CD4-positive, CD25-positive, alpha-beta regulatory T cell (primary cell): ENCODE data around the gene GNAT1. TPM values are rescaled to one million over a fixed set of nuclear protein-coding genes. Genes with fewer than 3 reads are reported as not detected.

ENCODE experiments used
- ATAC-seq, 2 donors: fragments of 150-1000 bp; cut with Tn5 transposase; one replicate each; pipeline ENCODE4 v1.10.0; 2021; ENCODE audit warnings: low read depth in 2 of 2, moderate number of reproducible peaks in 2 of 2, moderate library complexity in 1 of 2
- DNase-seq, 3 donors: peaks; one replicate each; pipeline versions ENCODE4 v3.0.0 to v3.0.0-alpha.2; 2012 to 2022; ENCODE audit warnings: mixed read lengths in 1 of 3
- H3K27ac ChIP-seq: one replicate; pipeline ENCODE4 v1.7.0; 2013; ENCODE audit warnings: mild to moderate bottlenecking, low read length; ENCODE audit not compliant: insufficient read depth, poor library complexity, severe bottlenecking
- H3K27me3 ChIP-seq: one replicate; pipeline ENCODE4 v1.7.0; 2013; ENCODE audit warnings: low read length; ENCODE audit not compliant: control insufficient read depth, insufficient read depth
- H3K36me3 ChIP-seq: one replicate; pipeline ENCODE4 v1.7.0; 2013; ENCODE audit warnings: mild to moderate bottlenecking, low read length, moderate library complexity; ENCODE audit not compliant: control insufficient read depth, insufficient read depth
- H3K4me1 ChIP-seq: 2 replicates; pipeline ENCODE4 v1.7.0; 2013; ENCODE audit warnings: mild to moderate bottlenecking, low read length; ENCODE audit not compliant: insufficient read depth, control insufficient read depth, poor library complexity, severe bottlenecking
- H3K4me3 ChIP-seq: one replicate; pipeline ENCODE4 v1.7.0; 2013; ENCODE audit warnings: low read depth, mild to moderate bottlenecking, low read length, moderate library complexity
- H3K9me3 ChIP-seq, 2 experiments: 1 replicate in 1 of 2; 2 replicates in 1 of 2; pipeline ENCODE4 v1.7.0; 2013; ENCODE audit warnings: low read length in 2 of 2, mild to moderate bottlenecking in 1 of 2, moderate library complexity in 1 of 2; ENCODE audit not compliant: control insufficient read depth in 2 of 2
- H3K27ac Mint-ChIP-seq, 3 donors: one replicate each; pipeline ENCODE4 v1.8.0; 2020 to 2022; ENCODE audit warnings: mild to moderate bottlenecking in 3 of 3, mixed read lengths in 3 of 3, moderate library complexity in 2 of 3
- H3K27me3 Mint-ChIP-seq: one replicate; pipeline ENCODE4 v1.8.0; 2022; ENCODE audit warnings: mild to moderate bottlenecking, mixed read lengths
- H3K36me3 Mint-ChIP-seq: one replicate; pipeline ENCODE4 v1.8.0; 2020; ENCODE audit warnings: mixed read lengths
- H3K4me1 Mint-ChIP-seq, 4 donors: one replicate each; pipeline ENCODE4 v1.8.0; 2020 to 2022; ENCODE audit warnings: mixed read lengths in 4 of 4, mild to moderate bottlenecking in 1 of 4
- H3K4me3 Mint-ChIP-seq, 4 donors: one replicate each; pipeline ENCODE4 v1.8.0; 2020 to 2022; ENCODE audit warnings: mild to moderate bottlenecking in 4 of 4, mixed read lengths in 4 of 4, moderate library complexity in 3 of 4
- H3K9me3 Mint-ChIP-seq, 7 donors: one replicate each; pipeline ENCODE4 v1.8.0; 2020 to 2022; ENCODE audit warnings: mixed read lengths in 7 of 7, mild to moderate bottlenecking in 3 of 7, moderate library complexity in 2 of 7
- polyA plus RNA-seq, 4 donors: library from polyadenylated mRNA; unstranded; fragments of 300-500 nt; fragmentation: Illumina TruSeq; gene quantifications; one replicate each; pipeline ENCODE4 v1.2.3, GENCODE V29; 2021
- total RNA-seq: library from RNA; stranded (reverse); gene quantifications from one replicate; pipeline ENCODE4 v1.2.3, GENCODE V29; 2022

GNAT1 gene
- total and polyA plus RNA-seq, 5 donors from 2014 or later, result not detected

GRCh38 chr3:50157827-50158529 lies 33.4 kb upstream of the GNAT1 start:
- Histone ChIP-seq H3K4me3 (no peak overlapping the region), H3K9me3 (no peaks in the 10 kb centered on the region), H3K36me3 (no peaks in the 10 kb centered on the region), H3K27ac (no peak overlapping the region), H3K4me1 (peaks cover 14% of the 10 kb centered on the region), H3K27me3 (peaks cover 11% of the 10 kb centered on the region)
- peak overlapping the region in 1 of 4 donors; percentile 61 for H3K4me3 Mint-ChIP-seq
- no peak for DNase-seq
- no peaks in the 10 kb centered on the region for H3K36me3 Mint-ChIP-seq
- H3K27ac Mint-ChIP-seq, result no peak overlapping the region
- peaks cover 0 to 19% (median 8%) of the 10 kb centered on the region in 4 donors for H3K4me1 Mint-ChIP-seq
- H3K27me3 Mint-ChIP-seq, result peaks cover 51% of the 10 kb centered on the region
- peaks cover 0 to 3% (median 0%) of the 10 kb centered on the region in 7 donors for H3K9me3 Mint-ChIP-seq
- ATAC-seq, result no peak

GRCh38 chr3:50158530-50159146 lies 32.8 kb upstream of the GNAT1 start:
- DNase-seq, result no peak
- H3K4me1 ChIP-seq, result peaks cover 14% of the 10 kb centered on the region
- Mint-ChIP-seq H3K27me3 (peaks cover 44% of the 10 kb centered on the region), H3K36me3 (no peaks in the 10 kb centered on the region), H3K9me3 (peaks cover 0 to 3% (median 0%) of the 10 kb centered on the region in 7 donors), H3K27ac (no peak overlapping the region), H3K4me3 (no peak overlapping the region), H3K4me1 (peaks cover 0 to 16% (median 5%) of the 10 kb centered on the region in 4 donors)
- no peaks in the 10 kb centered on the region for H3K9me3 ChIP-seq
- no peak overlapping the region for H3K27ac ChIP-seq
- ATAC-seq, result no peak
- no peaks in the 10 kb centered on the region for H3K36me3 ChIP-seq
- no peak overlapping the region for H3K4me3 ChIP-seq
- H3K27me3 ChIP-seq, result peaks cover 5% of the 10 kb centered on the region

- H3K4me1 ChIP-seq, result peaks cover 4% of the 10 kb centered on the region
- no peak overlapping the region for H3K27ac ChIP-seq
- H3K4me1 Mint-ChIP-seq, result peaks cover 0 to 9% (median 3%) of the 10 kb centered on the region in 4 donors
- DNase-seq, result no peak
- H3K36me3 ChIP-seq, result no peaks in the 10 kb centered on the region
- no peak overlapping the region for H3K4me3 ChIP-seq
- peaks cover 35% of the 10 kb centered on the region for H3K27me3 Mint-ChIP-seq
- no peak for ATAC-seq
- H3K27me3 ChIP-seq, result no peaks in the 10 kb centered on the region
- no peak overlapping the region for H3K4me3 Mint-ChIP-seq
- H3K36me3 Mint-ChIP-seq, result no peaks in the 10 kb centered on the region
- no peak overlapping the region for H3K27ac Mint-ChIP-seq
- H3K9me3 Mint-ChIP-seq, result peaks cover 0 to 3% (median 0%) of the 10 kb centered on the region in 7 donors
- H3K9me3 ChIP-seq, result no peaks in the 10 kb centered on the region
These were observed 30.8 kb upstream of the GNAT1 start for GRCh38 chr3:50160561-50160983.

GRCh38 chr3:50161320-50161719 lies 30.1 kb upstream of the GNAT1 start:
- H3K4me3 ChIP-seq, result no peak overlapping the region
- H3K36me3 ChIP-seq, result no peaks in the 10 kb centered on the region
- H3K27me3 ChIP-seq, result no peaks in the 10 kb centered on the region
- ATAC-seq (no peak), DNase-seq (no peak)
- Mint-ChIP-seq H3K27me3 (peaks cover 27% of the 10 kb centered on the region), H3K36me3 (no peaks in the 10 kb centered on the region), H3K4me1 (peaks cover 0 to 4% (median 0%) of the 10 kb centered on the region in 4 donors), H3K27ac (no peak overlapping the region), H3K9me3 (peaks cover 0 to 2% (median 0%) of the 10 kb centered on the region in 7 donors), H3K4me3 (no peak overlapping the region)
- H3K27ac ChIP-seq, result no peak overlapping the region
- H3K9me3 ChIP-seq, result no peaks in the 10 kb centered on the region
- H3K4me1 ChIP-seq, result no peaks in the 10 kb centered on the region

- no peaks in the 10 kb centered on the region for H3K36me3 ChIP-seq
- no peak for ATAC-seq
- H3K27me3 Mint-ChIP-seq, result peaks cover 22% of the 10 kb centered on the region
- H3K4me1 Mint-ChIP-seq, result peaks cover 0 to 2% (median 0%) of the 10 kb centered on the region in 4 donors
- H3K9me3 ChIP-seq, result no peaks in the 10 kb centered on the region
- no peak overlapping the region for H3K4me3 ChIP-seq
- no peak for DNase-seq
- no peaks in the 10 kb centered on the region for H3K27me3 ChIP-seq
- no peak overlapping the region for H3K27ac Mint-ChIP-seq
- H3K36me3 Mint-ChIP-seq, result no peaks in the 10 kb centered on the region
- H3K27ac ChIP-seq, result no peak overlapping the region
- H3K4me1 ChIP-seq, result no peaks in the 10 kb centered on the region
- H3K4me3 Mint-ChIP-seq, result no peak overlapping the region
- H3K9me3 Mint-ChIP-seq, result peaks cover 0 to 2% (median 0%) of the 10 kb centered on the region in 7 donors
These were observed 29.2 kb upstream of the GNAT1 start for GRCh38 chr3:50162034-50162883.

DNA sequence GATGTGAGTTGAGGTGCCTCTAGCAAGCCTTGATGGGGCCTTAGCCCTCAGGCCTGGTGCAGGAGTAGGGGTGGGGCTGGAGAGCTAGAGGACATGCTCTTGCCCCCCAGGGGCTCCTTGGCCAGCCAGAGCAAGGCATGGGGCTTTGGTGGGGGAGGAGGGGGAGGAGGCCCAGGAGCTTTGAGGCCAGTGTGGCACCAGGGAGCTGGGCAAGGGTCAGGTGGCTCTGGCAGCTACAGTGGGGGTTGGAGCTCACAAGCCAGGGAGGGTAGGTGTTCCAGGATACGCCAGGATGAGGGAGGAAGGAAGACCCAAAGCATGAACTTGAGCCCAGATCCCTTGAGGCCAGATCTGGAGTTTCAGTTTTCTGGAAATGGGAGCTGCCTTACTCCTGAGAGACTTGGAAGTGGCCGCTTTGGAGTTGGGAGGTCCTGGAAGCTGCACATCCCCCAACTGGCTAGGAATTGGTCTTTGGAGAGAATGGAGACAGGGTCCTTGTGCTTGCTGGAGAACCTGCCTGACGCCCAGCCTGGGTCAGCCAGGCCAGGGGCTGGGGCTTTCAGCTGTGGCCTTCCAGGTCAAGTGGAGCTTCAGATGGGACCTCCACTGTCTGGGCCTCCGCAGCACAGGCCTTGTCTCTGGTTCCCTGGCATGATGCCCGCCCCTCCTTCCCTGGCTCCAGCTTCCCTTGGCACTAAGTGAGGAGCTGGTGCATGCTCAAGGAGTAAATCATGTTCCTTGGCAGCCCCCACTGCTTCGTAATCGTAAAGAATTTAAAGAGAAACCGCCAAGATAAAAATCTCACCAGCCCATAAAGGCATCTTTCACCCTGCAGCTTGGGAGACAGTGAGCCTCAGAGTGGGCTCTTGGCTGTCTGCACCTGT lies 27.6 kb upstream of the GNAT1 start:
- Mint-ChIP-seq H3K4me1 (no peaks in the 10 kb centered on the region), H3K27me3 (peaks cover 7% of the 10 kb centered on the region), H3K27ac (peak overlapping the region in 1 of 3 donors; percentile 36), H3K9me3 (peaks cover 0 to 2% (median 0%) of the 10 kb centered on the region in 7 donors), H3K36me3 (no peaks in the 10 kb centered on the region), H3K4me3 (no peak overlapping the region)
- no peaks in the 10 kb centered on the region for H3K36me3 ChIP-seq
- H3K4me1 ChIP-seq, result no peaks in the 10 kb centered on the region
- H3K4me3 ChIP-seq, result no peak overlapping the region
- H3K9me3 ChIP-seq, result no peaks in the 10 kb centered on the region
- H3K27me3 ChIP-seq, result no peaks in the 10 kb centered on the region
- DNase-seq, result no peak
- ATAC-seq, result no peak
- no peak overlapping the region for H3K27ac ChIP-seq

- Mint-ChIP-seq H3K4me3 (no peak overlapping the region), H3K27ac (peak overlapping the region in 2 of 3 donors; percentile 27 to 36), H3K4me1 (no peaks in the 10 kb centered on the region), H3K9me3 (no peaks in the 10 kb centered on the region), H3K27me3 (peaks cover under 1% of the 10 kb centered on the region), H3K36me3 (no peaks in the 10 kb centered on the region)
- Histone ChIP-seq H3K4me3 (no peak overlapping the region), H3K27ac (no peak overlapping the region), H3K27me3 (no peaks in the 10 kb centered on the region), H3K9me3 (no peaks in the 10 kb centered on the region), H3K36me3 (no peaks in the 10 kb centered on the region), H3K4me1 (no peaks in the 10 kb centered on the region)
- ATAC-seq (no peak), DNase-seq (no peak)
These were observed 26.9 kb upstream of the GNAT1 start for GRCh38 chr3:50164481-50164880.
